Kidney (tissue), 14 donors: Measurements from ENCODE around the gene CLASRP. TPM values are rescaled to one million over a fixed set of nuclear protein-coding genes. Genes with fewer than 3 reads are reported as not detected.
"Not testable (repeated sequence)": the region's sequence is repeated elsewhere in the genome, so short reads cannot be mapped to it uniquely, and the experiment has no call there.

Experiments used
- DNase-seq, 5 donors: peaks; one replicate each; pipeline ENCODE4 v3.0.0-alpha.2; 2013 to 2020
- FAIRE-seq: peaks from 2 replicates; lab custom pipeline; 2012; peaks lifted over from hg19 to GRCh38; lab: Jason Lieb, UNC
- H3K27ac ChIP-seq, 2 donors: one replicate each; pipeline ENCODE4 v1.7.0; 2013; ENCODE audit warnings: low read depth in 2 of 2, low read length in 2 of 2, inconsistent platforms in 1 of 2
- H3K27me3 ChIP-seq: one replicate; pipeline ENCODE4 v1.7.1; 2013; ENCODE audit warnings: low read length, inconsistent platforms; ENCODE audit not compliant: control insufficient read depth, insufficient read depth
- H3K36me3 ChIP-seq, 3 donors: one replicate each; pipeline versions ENCODE4 v1.7.0 to v1.7.1; 2013; ENCODE audit warnings: low read length in 3 of 3, control low read depth in 1 of 3, inconsistent platforms in 1 of 3; ENCODE audit not compliant: insufficient read depth in 3 of 3, control insufficient read depth in 2 of 3
- H3K4me1 ChIP-seq, 3 donors: one replicate each; pipeline versions ENCODE4 v1.7.0 to v1.7.1; 2013; ENCODE audit warnings: low read length in 3 of 3, inconsistent platforms in 1 of 3, low read depth in 1 of 3; ENCODE audit not compliant: control insufficient read depth in 2 of 3, insufficient read depth in 2 of 3
- H3K4me3 ChIP-seq, 3 donors: one replicate each; pipeline versions ENCODE4 v1.7.0 to v1.8.1; 2013; ENCODE audit warnings: low read length in 3 of 3, control low read depth in 1 of 3, inconsistent platforms in 1 of 3
- H3K9ac ChIP-seq, 3 donors: one replicate each; pipeline versions ENCODE4 v1.7.0 to v1.7.1; 2013; ENCODE audit warnings: low read length in 3 of 3, control low read depth in 1 of 3, inconsistent platforms in 1 of 3
- H3K9me3 ChIP-seq, 3 donors: one replicate each; pipeline versions ENCODE4 v1.7.0 to v1.7.1; 2013; ENCODE audit warnings: low read length in 3 of 3, control low read depth in 1 of 3, inconsistent platforms in 1 of 3; ENCODE audit not compliant: control insufficient read depth in 2 of 3, insufficient read depth in 1 of 3
- CTCF ChIP-seq: IDR thresholded peaks from 3 replicates; pipeline ENCODE4 v1.5.1; 2012; ENCODE audit warnings: mild to moderate bottlenecking, moderate library complexity, borderline replicate concordance; ENCODE audit not compliant: insufficient read depth; ENCODE audit errors: extremely low read depth
- intact Hi-C: fragments of 100-400 bp; cut with DNase I; formaldehyde crosslinking; loops from one replicate; pipeline ENCODE4 v1.11.1; 2022
- polyA plus RNA-seq: library from polyadenylated mRNA; stranded (reverse); fragments of 350-450 nt; fragmentation: Illumina TruSeq; extraction: RNeasy Lipid Tissue Mini Kit (QIAGEN cat#74804); gene quantifications from one replicate; pipeline ENCODE4 v1.2.3, GENCODE V29; 2014; ENCODE audit warnings: low read depth, low replicate concordance; ENCODE audit not compliant: insufficient read depth
- total RNA-seq: library from RNA; stranded (reverse); fragmentation: NEBNext Ultra II Directional; extraction: Animal tissue kit (Norgen Biotek cat#: 25700); gene quantifications from one replicate; pipeline ENCODE4 v1.2.1, GENCODE V29; 2021
- donor health status: control.
- donor health status: control.
- donor health status: control.
- donor health status: control.
- donor health status: control.
- donor health status: DM: yes; HTN: yes; CAD: no.
- donor health status: Normal renal cell carcinoma (clear cell type).

The CLASRP gene
- total and polyA plus RNA-seq, 2 donors from 2014 or later: 38.0 to 83.6 TPM

- no peaks in the 10 kb centered on the region for H3K27me3 ChIP-seq
- intact Hi-C loops: no loop called here
- no peak for FAIRE-seq
- H3K27ac ChIP-seq: no peak overlapping the region
- peaks cover 0 to 9% (median under 1%) of the 10 kb centered on the region in 3 donors for H3K36me3 ChIP-seq
- no peak for TF ChIP-seq CTCF
- H3K9me3 ChIP-seq: no peaks in the 10 kb centered on the region
- H3K4me1 ChIP-seq: no peaks in the 10 kb centered on the region
- no peak overlapping the region for H3K9ac ChIP-seq
- no peak for DNase-seq
- no peak overlapping the region for H3K4me3 ChIP-seq
Measured at GRCh38 chr19:44993926-44994537, 44.8 kb upstream of the CLASRP start.

- no peak overlapping the region for H3K9ac ChIP-seq
- no peak for FAIRE-seq
Measured at GRCh38 chr19:44998025-44998424, 40.8 kb upstream of the CLASRP start.

GRCh38 chr19:44999131-44999925, 39.5 kb upstream of the CLASRP start:
- H3K4me3 ChIP-seq, H3K9me3 ChIP-seq, DNase-seq, H3K4me1 ChIP-seq, intact Hi-C loops, H3K36me3 ChIP-seq, H3K9ac ChIP-seq, H3K27me3 ChIP-seq, H3K27ac ChIP-seq, FAIRE-seq: not testable (repeated sequence)

More at GRCh38 chr19:44998025-44998424, 40.8 kb upstream of the CLASRP start:
- H3K27ac ChIP-seq: no peak overlapping the region
- no peaks in the 10 kb centered on the region for H3K27me3 ChIP-seq
- H3K36me3 ChIP-seq: no peaks in the 10 kb centered on the region
- no peak for TF ChIP-seq CTCF
- no peaks in the 10 kb centered on the region for H3K9me3 ChIP-seq
- intact Hi-C loops: no loop called here
- DNase-seq: no peak
- H3K4me3 ChIP-seq: no peak overlapping the region
- H3K4me1 ChIP-seq: peaks cover 0 to 5% (median 4%) of the 10 kb centered on the region in 3 donors

GRCh38 chr19:45000665-45001064, 38.2 kb upstream of the CLASRP start:
- H3K4me1 ChIP-seq, DNase-seq, H3K27me3 ChIP-seq, intact Hi-C loops, H3K9ac ChIP-seq, FAIRE-seq, H3K36me3 ChIP-seq, H3K9me3 ChIP-seq: not testable (repeated sequence)
- H3K4me3 ChIP-seq: peak overlapping the region in 1 of 3 donors; percentile 52
- H3K27ac ChIP-seq: peak overlapping the region; percentile 70 to 79
